SK-N-SH treated with all-trans-retinoic acid at 6 μM for 48 hours (cell line): Measurements from ENCODE around the gene DNASE1L1.

Experiments
- ARNTL ChIP-seq: fragments of 450-650 bp; formaldehyde crosslinking; IDR thresholded peaks from 2 replicates; pipeline ENCODE4 v1.5.0; 2020; ENCODE audit warnings: low read depth, mild to moderate bottlenecking, moderate library complexity, borderline replicate concordance
- ESRRG ChIP-seq: fragments of 250-450 bp; sonication (Bioruptor Pico); IDR thresholded peaks from 2 replicates; pipeline ENCODE4 v1.6.1; 2021; ENCODE audit warnings: mild to moderate bottlenecking
- ISL1 ChIP-seq: fragments of 250-450 bp; sonication (Bioruptor Pico); IDR thresholded peaks from 2 replicates; pipeline ENCODE4 v2.1.2; 2022; ENCODE audit warnings: mild to moderate bottlenecking, moderate library complexity
- OSR1 ChIP-seq: fragments of 250-450 bp; sonication (Bioruptor Pico); IDR thresholded peaks from 2 replicates; pipeline ENCODE4 v1.8.0; 2022; ENCODE audit warnings: moderate library complexity, mild to moderate bottlenecking, inconsistent platforms
- PPARA ChIP-seq: fragments of 250-450 bp; sonication (Bioruptor Pico); IDR thresholded peaks from 2 replicates; pipeline ENCODE4 v1.5.0; 2020; ENCODE audit warnings: mild to moderate bottlenecking, borderline replicate concordance
- RARB ChIP-seq: fragments of 250-450 bp; sonication (Bioruptor Pico); IDR thresholded peaks from 2 replicates; pipeline ENCODE4 v1.8.0; 2021; ENCODE audit warnings: mild to moderate bottlenecking, moderate library complexity
- SNAI2 ChIP-seq: fragments of 250-450 bp; sonication (Bioruptor Pico); IDR thresholded peaks from 2 replicates; pipeline ENCODE4 v1.5.0; 2020; ENCODE audit warnings: mild to moderate bottlenecking, moderate library complexity
- TCF4 ChIP-seq: fragments of 250-450 bp; sonication (Bioruptor Pico); IDR thresholded peaks from 2 replicates; pipeline ENCODE4 v1.8.0; 2021; ENCODE audit warnings: mild to moderate bottlenecking, moderate library complexity, borderline replicate concordance
- ZC3H10 ChIP-seq: fragments of 250-450 bp; sonication (Bioruptor Pico); IDR thresholded peaks from 2 replicates; pipeline ENCODE4 v1.5.1; 2021; ENCODE audit warnings: mild to moderate bottlenecking, moderate library complexity
- ZFP30 ChIP-seq: fragments of 450-650 bp; formaldehyde crosslinking; IDR thresholded peaks from 2 replicates; pipeline ENCODE4 v1.5.0; 2022; ENCODE audit warnings: mild to moderate bottlenecking, moderate library complexity
- ZNF8 ChIP-seq: fragments of 450-650 bp; formaldehyde crosslinking; IDR thresholded peaks from 2 replicates; pipeline ENCODE4 v1.5.0; 2020; ENCODE audit warnings: mild to moderate bottlenecking, moderate library complexity
- TF ChIP-seq, protein P1 (sequence below): fragments of 250-450 bp; sonication (Bioruptor Pico); IDR thresholded peaks from 2 replicates; pipeline ENCODE4 v1.5.1; 2020; ENCODE audit warnings: low read depth, mild to moderate bottlenecking, moderate library complexity

- TF ChIP-seq ZNF8 (CRISPR knock-in tag) (no peak), ISL1 (CRISPR knock-in tag) (no peak), OSR1 (no peak), ZC3H10 (CRISPR knock-in tag) (no peak), RARB (CRISPR knock-in tag) (no peak), PPARA (CRISPR knock-in tag) (no peak), ZFP30 (CRISPR knock-in tag) (no peak), TCF4 (CRISPR knock-in tag) (no peak), ESRRG (CRISPR knock-in tag) (no peak), SNAI2 (CRISPR knock-in tag) (no peak), ARNTL (CRISPR knock-in tag) (no peak)
- TF ChIP-seq, protein P1, sequence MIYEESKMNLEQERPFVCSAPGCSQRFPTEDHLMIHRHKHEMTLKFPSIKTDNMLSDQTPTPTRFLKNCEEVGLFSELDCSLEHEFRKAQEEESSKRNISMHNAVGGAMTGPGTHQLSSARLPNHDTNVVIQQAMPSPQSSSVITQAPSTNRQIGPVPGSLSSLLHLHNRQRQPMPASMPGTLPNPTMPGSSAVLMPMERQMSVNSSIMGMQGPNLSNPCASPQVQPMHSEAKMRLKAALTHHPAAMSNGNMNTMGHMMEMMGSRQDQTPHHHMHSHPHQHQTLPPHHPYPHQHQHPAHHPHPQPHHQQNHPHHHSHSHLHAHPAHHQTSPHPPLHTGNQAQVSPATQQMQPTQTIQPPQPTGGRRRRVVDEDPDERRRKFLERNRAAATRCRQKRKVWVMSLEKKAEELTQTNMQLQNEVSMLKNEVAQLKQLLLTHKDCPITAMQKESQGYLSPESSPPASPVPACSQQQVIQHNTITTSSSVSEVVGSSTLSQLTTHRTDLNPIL (CRISPR knock-in tag): no peak
These were observed 4.3 kb downstream of the DNASE1L1 start for GRCh38 chrX:154404625-154405192.
